Daoy (cell line): ENCODE results near the gene CEP85L. TPM values are rescaled to one million over a fixed set of nuclear protein-coding genes. Genes with fewer than 3 reads are reported as not detected.

Experiments
- DNase-seq: peaks from one replicate; pipeline ENCODE4 v3.0.0-alpha.2; 2015; ENCODE audit warnings: low read depth
- total RNA-seq: library from RNA; depleted of rRNA; stranded (reverse); fragments of >200 nt; shearing (Covaris generic); gene quantifications from 2 replicates; pipeline ENCODE4 v1.2.3, GENCODE V29; 2014; rRNA removed

The CEP85L gene
- 4.7 and 7.0 TPM in 2 replicates for total RNA-seq

- DNase-seq = peak; percentile 94
Measured at GRCh38 chr6:118651282-118652050, at the start of gene CEP85L. CEP85L (minus strand) TSS chr6:118651591; CDS start chr6:118651269, 322 bp downstream.

- DNase-seq = no peak
Measured at GRCh38 chr6:118700531-118700930, 49.1 kb upstream of the CEP85L start.

DNA sequence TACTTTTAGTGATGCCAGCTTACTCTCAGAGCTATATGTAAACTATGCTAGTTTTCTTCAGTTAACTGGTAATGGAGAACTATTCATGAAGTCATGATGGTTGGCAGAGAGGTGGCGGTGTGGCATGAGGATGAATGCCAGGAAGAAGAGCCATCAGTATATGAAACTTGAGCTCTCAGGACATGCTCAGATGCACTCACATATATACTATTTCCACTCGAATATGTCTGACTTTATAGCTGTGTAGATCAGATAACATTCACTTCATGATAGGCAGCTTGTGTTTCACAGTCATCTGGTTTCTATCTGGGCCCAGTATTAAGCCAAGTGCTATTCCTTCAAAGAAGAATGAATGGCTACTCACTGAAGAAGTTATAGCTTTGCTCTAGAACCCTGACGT is 46.2 kb upstream of the CEP85L start:
- no peak for DNase-seq

DNA sequence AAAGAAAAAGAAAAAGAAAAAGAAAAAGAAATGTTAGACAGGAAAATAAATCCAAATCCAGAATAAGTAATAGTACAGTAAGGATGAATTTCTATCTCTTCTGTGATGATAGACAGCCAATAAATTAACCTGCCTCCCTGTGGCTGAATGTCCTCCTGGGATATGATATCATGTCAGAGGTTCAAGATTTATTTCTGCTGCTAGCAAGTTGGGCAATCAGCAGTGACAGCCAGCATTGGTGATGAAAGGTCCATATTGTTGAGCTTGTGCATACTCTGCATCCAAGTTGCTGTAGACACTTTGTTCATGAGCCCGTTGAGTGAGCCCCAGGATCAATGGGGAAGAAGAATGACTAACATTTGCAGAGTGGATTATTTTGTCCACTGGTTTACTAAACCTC is 44.9 kb upstream of the CEP85L start:
- DNase-seq = no peak

- DNase-seq = no peak
Measured at GRCh38 chr6:118693562-118693961, 42.2 kb upstream of the CEP85L start.

GRCh38 chr6:118685823-118686449 is 34.5 kb upstream of the CEP85L start:
- DNase-seq = no peak

DNA sequence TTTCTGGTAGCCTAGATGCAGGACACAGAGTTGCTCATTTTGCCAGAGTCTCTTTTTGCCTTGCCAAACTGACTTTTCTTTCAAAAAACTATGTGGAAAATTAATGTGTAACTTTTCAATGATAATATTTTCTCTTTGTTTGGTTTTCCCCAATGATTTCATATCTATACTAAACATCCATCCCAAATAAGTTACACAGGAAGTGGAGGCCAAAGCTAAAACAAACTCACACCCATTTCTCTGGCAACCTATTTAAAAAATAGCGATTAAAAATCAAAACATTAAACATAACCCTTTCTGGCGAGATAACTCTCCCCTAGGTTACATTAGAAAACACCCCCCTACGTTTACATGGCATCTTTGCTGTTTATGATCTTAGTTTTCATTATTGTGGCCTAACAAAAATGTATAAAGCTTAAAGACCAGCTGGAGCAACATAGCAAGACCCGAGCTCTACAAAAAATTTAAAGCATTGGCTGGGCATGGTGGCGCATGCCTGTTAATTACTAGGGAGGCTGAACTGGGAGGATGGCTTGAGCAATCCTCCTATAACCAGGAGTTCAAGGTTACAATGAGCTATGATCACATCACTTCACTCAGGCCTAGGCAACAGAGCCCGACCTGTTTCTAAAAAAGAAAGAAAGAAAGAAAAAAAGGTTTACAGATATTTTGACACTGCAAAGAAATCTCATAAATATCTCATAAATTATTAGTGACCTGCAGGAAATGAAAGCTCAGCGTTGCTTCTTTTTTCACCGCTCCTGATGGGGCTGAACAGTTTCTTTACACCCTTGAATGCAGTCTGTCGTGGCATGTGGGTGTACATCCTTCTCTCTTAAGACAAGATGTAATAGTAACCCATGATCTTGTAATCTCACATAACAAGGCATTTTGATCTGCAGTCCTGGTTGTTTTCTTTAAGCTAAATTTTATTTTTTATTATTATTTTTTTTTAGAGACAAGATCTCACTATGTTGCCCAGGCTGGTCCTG is 32.8 kb upstream of the CEP85L start:
- DNase-seq = no peak

DNA sequence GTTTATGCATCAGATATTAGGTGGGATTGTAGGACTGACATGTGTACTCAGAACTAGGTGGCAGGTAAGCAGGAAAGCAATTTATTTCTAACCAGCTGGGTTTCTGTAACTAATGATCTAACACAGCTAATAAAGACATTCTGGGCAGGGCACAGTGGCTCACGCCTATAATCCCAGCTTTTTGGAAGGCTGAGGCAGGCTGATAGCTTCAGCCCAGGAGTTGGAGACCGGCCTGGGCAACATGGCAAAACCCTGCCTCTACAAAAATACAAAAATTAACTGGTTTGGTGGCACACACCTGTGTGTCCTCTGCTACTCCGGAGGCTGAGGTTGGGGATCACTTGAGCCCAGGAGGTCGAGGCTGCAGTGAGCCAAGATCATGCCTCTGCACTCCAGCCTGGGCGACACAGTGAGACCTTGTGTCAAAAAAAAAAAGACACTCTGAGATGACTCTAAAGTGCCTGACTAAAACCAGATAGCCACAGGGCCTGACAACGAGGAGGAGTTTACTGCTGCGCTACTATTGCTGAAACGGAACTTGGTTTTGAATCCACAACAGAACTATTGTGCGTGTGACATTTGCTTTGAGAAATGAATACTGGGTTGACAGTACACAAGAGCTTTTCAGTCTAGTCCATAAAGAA is 29.2 kb upstream of the CEP85L start:
- DNase-seq = no peak

GRCh38 chr6:118679327-118679901 is 28.0 kb upstream of the CEP85L start:
- DNase-seq = no peak

DNA sequence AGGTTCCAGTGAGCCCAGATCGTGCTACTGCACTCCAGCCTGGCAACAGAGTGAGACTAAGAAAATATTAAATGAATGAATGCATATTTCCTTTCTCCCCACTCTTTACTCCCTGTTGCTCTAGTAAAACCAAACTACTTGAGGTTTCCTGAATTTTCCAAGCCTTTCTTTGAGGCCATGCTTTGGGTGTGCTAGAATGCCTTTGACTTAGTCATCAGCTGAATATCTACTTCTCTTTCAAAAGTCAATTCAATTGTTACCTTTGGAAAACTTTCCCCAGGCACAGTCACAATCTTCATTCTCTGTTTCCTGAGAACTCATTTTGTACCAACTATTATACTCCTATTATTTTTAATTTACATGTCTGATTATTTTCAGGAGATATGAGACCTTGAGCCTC is 27.5 kb upstream of the CEP85L start:
- DNase-seq = no peak

GRCh38 chr6:118677193-118677592 is 25.8 kb upstream of the CEP85L start:
- no peak for DNase-seq

GRCh38 chr6:118675225-118675624 is 23.8 kb upstream of the CEP85L start:
- DNase-seq = no peak

- DNase-seq = no peak
Measured at GRCh38 chr6:118674772-118675171, 23.4 kb upstream of the CEP85L start.

DNA sequence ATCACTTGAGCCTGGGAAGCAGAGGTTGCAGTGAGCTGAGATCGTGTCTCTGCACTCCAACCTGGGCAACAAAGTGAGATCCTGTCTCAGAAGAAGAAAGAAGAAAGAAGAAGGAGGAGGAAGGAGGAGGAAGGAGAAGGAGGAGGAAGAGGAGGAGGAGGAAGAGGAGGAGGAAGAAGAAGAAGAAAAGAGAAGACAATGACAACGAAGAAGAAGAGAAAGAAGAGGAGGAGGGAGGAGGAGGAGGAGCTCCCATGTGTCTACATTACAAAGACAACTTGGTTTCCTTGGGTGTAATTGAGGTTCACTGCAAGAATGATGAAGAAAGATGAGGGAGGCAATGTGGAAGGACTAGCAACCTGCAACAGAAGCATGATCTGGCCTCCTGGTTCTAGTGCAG is 21.3 kb upstream of the CEP85L start:
- no peak for DNase-seq

DNA sequence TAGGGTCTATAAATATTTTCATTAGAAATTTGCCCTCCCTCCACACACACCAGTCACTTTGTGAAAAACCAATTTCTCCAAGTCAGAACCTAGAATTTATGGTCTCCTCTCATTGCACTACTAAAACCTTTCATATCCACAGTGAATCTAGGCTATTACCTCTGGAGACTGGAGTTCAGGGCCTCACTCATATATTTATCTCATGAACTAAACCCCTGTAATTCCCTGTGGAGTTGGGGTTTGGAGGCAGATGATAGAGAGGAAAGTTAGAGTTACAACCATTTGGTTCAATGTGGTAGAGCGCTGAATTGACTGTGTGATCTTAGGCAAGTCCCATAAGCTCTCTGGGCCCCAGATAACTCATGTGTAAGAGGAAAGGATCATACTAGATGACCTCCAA is 18.2 kb upstream of the CEP85L start:
- no peak for DNase-seq

- DNase-seq = peak; percentile 3
Measured at GRCh38 chr6:118668761-118669385, 17.5 kb upstream of the CEP85L start.

DNA sequence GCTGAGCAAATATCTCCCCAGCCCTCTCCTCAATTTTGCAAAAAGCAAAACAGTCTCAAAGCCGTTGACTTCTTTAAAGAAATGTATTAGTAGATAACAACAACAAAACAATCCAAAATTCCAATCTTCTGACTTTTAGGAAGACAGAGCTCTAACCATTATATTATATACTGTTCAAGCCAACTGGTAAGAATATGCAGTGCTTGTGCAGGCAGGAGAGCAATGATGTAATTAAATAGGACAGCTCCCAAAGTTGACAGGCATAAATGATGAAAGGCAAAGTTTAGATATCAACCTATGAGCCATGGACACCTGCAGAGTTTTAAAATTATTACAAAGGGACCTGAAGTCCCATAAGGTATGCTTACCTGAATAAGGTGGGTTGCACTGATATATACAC is 16.6 kb upstream of the CEP85L start:
- no peak for DNase-seq

DNA sequence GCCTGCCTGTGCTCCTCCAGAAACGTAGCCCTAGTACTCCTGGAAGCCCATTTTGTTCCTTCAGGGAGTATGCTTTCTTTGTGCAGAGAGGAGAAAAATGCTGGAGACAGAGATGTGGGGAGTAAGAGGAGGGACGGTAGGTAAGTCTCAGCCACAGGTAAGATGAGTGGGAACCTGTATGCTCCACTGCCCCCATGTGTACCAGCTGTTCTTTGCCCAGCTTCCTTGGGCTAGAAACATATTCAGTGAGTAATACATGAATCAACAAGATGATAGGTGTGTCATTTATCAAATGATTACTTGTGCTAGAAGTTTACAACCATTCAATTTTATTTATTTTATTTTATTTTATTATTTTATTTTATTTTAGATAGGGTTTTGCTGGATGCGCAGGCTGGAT is 13.6 kb upstream of the CEP85L start:
- DNase-seq = peak; percentile 3

DNA sequence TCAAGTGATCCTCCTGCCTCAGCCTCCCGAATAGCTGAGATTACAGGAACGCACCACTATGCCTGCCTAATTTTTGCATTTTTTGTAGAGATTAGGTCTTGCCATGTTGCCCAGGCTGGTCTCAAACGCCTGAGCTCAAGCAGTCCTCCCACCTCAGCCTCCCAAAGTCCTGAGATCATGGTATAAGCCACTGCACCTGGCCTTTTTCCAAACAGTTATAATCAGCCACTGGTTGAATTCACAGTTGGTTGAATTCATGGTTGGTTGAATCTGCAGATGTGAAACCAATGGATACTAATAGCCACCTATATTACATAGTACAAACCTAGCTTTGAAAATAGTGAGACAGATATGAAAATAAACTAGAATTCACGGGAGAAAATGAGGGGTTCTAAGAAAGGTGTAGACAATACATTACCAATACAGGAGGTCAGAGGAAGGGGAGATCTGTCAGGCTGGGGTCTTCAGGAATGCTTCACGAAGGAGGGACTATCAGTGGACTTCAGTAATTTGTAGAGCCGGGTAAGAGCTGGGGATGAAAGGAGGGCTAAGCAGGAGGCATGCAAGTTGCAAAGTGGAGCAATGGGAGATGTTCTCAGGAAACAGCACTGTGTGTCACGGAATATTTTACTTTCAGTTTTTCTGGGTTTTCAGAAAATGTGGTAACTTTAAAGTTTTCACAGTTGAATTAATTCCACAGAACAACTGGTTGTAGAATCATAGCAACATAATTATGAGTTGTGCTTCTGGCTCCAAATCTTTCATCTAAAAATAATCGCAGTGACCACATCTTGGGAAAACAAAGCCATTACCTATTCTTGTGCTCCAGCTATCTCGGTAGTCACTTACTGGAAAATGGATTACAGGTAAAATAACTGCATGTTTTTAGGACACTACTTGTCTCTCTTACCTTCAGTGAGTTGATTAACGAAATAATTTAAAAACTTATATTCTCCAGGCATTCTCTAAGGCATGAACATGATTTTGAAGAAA is 12.9 kb upstream of the CEP85L start:
- peak; percentile 15 for DNase-seq

- DNase-seq = no peak
Measured at GRCh38 chr6:118661831-118662230, 10.4 kb upstream of the CEP85L start.
